ENCODE measurements around the gene ANKS1A.
"Not testable (repeated sequence)": the region's sequence is repeated elsewhere in the genome, so short reads cannot be mapped to it uniquely, and the experiment has no call there.

The ANKS1A gene

GRCh38 chr6:34964564-34964963 lies 75.5 kb downstream of the ANKS1A start:
- FAIRE-seq = no peak

GRCh38 chr6:34967461-34967860 lies 78.4 kb downstream of the ANKS1A start:
- no peak for FAIRE-seq

- no peak for FAIRE-seq
Observed at GRCh38 chr6:34969662-34970265, 80.7 kb downstream of the ANKS1A start.

GRCh38 chr6:34970488-34970887 lies 81.4 kb downstream of the ANKS1A start:
- FAIRE-seq = no peak

GRCh38 chr6:34970957-34971356 lies 81.9 kb downstream of the ANKS1A start:
- no peak for FAIRE-seq

GRCh38 chr6:34973547-34974248 lies 84.6 kb downstream of the ANKS1A start:
- FAIRE-seq = no peak

- no peak for FAIRE-seq
Observed at GRCh38 chr6:34974249-34974642, 85.2 kb downstream of the ANKS1A start.

GRCh38 chr6:34976239-34976638 lies 87.2 kb downstream of the ANKS1A start:
- FAIRE-seq = no peak

GRCh38 chr6:34979218-34979617 lies 90.2 kb downstream of the ANKS1A start:
- no peak for FAIRE-seq

GRCh38 chr6:34979994-34980393 lies 90.9 kb downstream of the ANKS1A start:
- FAIRE-seq = no peak

- FAIRE-seq = no peak
Observed at GRCh38 chr6:34981366-34981765, 92.3 kb downstream of the ANKS1A start.

GRCh38 chr6:34981951-34982350 lies 92.9 kb downstream of the ANKS1A start:
- no peak for FAIRE-seq

- FAIRE-seq = no peak
Observed at GRCh38 chr6:34982424-34982852, 93.4 kb downstream of the ANKS1A start.

- no peak for FAIRE-seq
Observed at GRCh38 chr6:34984416-34984815, 95.4 kb downstream of the ANKS1A start.

- FAIRE-seq = no peak
Observed at GRCh38 chr6:34985236-34985635, 96.2 kb downstream of the ANKS1A start.

- peak; percentile 69 for FAIRE-seq
Observed at GRCh38 chr6:34986845-34987246, 97.8 kb downstream of the ANKS1A start.

GRCh38 chr6:34987506-34987905 lies 98.5 kb downstream of the ANKS1A start:
- no peak for FAIRE-seq

GRCh38 chr6:34990971-34991560 lies 102.0 kb downstream of the ANKS1A start:
- no peak for FAIRE-seq

- no peak for FAIRE-seq
Observed at GRCh38 chr6:34992376-34992775, 103.3 kb downstream of the ANKS1A start.

GRCh38 chr6:34993213-34993612 lies 104.2 kb downstream of the ANKS1A start:
- FAIRE-seq = no peak

- FAIRE-seq = no peak
Observed at GRCh38 chr6:34994693-34995092, 105.6 kb downstream of the ANKS1A start.

GRCh38 chr6:34998417-34998816 lies 109.4 kb downstream of the ANKS1A start:
- not testable (repeated sequence) for FAIRE-seq

GRCh38 chr6:34999153-34999552 lies 110.1 kb downstream of the ANKS1A start:
- FAIRE-seq = not testable (repeated sequence)

GRCh38 chr6:34999962-35000361 lies 110.9 kb downstream of the ANKS1A start:
- not testable (repeated sequence) for FAIRE-seq
